Activated naive CD4-positive, alpha-beta T cell (primary cell): ENCODE data around the gene FAM169A.
"Not testable (repeated sequence)": the region's sequence is repeated elsewhere in the genome, so short reads cannot be mapped to it uniquely, and the experiment has no call there.

Experiments
- DNase-seq, 4 experiments: peaks; one replicate each; lab custom pipeline; 2025; lab: John Stamatoyannopoulos, UW

FAM169A gene, protein sequence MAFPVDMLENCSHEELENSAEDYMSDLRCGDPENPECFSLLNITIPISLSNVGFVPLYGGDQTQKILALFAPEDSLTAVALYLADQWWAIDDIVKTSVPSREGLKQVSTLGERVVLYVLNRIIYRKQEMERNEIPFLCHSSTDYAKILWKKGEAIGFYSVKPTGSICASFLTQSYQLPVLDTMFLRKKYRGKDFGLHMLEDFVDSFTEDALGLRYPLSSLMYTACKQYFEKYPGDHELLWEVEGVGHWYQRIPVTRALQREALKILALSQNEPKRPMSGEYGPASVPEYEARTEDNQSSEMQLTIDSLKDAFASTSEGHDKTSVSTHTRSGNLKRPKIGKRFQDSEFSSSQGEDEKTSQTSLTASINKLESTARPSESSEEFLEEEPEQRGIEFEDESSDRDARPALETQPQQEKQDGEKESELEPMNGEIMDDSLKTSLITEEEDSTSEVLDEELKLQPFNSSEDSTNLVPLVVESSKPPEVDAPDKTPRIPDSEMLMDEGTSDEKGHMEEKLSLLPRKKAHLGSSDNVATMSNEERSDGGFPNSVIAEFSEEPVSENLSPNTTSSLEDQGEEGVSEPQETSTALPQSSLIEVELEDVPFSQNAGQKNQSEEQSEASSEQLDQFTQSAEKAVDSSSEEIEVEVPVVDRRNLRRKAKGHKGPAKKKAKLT

DNA sequence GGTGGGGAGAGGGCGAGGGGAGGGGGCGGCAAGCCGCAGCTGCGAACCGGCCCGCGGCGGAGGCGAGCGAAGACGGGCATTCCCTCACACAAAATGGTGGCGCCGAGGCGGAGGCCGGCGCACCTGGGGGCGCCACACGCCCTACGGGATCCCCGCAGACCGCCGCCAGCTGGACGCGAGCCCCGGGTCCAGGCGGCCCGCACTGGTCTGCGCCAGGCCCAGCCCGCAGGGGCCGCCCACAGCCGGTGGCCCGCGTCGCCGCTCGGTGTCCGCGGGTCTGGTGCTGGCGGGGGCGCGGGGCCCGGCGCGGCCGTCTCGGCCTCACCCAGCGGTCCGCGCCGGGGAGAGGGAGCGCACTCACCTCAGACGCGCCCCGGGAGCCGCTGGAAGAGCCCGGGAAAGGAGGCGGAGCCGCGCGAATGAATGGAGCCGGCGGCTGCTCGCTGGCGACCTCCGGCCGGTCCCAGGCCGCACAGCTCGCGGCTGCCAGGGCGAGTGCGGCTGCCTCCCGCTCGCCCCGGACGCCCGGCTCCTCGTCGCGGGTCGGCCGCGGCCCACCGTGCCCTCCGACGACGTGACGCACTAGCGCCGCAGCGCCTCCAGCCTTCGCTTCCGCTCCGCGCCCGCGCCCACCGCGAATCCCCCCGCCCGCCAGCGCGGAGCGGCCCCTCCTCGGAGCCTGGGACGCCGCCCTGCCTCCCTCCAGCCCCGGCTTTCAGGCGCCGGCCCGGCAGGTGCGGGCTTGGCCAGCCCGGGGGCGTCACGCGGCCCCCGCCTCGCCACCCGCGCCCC is at the start of gene FAM169A:
FAM169A (minus strand) TSS at position 584 of the 792 bp plus-strand sequence. CDS start 24,711 bp downstream, outside the sequence.
- peak; percentile 3 to 53 (median 30) for DNase-seq

DNA sequence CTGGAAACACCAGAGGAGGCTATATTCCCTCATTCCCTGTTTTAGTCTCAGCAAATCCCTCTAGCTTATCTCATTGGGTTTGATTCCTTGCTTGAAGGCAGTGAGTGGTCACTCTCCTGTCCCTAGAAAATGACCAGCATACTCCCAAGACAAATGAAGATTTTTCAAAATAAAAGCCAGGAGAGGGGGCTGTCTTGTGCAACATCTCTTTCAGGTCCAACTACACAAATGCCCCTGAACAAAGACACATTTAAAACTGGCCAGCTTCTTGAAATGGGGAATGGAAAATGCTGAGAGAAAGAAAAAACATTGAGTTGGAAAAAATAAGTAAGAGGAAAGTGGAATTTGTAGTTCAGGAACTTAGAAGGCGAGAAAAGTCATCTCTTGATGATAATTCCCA is 49.3 kb upstream of the FAM169A start:
- no peak for DNase-seq

DNA sequence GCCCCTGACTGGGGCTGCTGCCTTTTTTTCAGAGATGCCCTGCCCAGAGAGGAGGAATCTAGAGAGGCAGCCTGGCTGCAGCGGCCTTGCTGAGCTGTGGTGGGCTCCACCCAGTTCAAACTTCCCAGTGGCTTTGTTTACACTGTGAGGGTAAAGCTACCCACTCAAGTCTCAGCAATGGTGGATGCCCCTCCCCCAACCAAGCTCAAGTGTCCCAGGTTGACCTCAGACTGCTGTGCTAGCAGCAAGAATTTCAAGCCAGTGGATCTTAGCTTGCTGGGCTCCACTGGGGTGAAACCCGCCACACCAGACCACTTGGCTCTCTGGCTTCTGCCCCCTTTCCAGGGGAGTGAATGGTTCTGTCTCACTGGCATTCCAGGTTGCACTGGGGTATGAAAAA is 45.2 kb upstream of the FAM169A start:
- DNase-seq: not testable (repeated sequence)

DNA sequence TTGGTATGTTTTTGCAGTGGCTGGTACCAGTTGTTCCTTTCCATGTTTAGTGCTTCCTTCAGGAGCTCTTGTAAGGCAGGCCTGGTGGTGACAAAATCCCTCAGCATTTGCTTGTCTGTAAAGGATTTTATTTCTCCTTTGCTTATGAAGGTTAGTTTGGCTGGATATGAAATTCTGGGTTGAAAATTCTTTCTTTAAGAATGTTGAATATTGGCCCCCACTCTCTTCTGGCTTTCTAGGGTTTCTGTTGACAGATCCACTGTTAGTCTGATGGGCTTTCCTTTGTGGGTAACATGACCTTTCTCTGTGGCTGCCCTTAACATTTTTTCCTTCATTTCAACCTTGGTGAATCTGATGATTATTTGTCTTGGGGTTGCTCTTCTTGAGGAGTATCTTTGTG is 43.7 kb upstream of the FAM169A start:
- DNase-seq: not testable (repeated sequence)

DNA sequence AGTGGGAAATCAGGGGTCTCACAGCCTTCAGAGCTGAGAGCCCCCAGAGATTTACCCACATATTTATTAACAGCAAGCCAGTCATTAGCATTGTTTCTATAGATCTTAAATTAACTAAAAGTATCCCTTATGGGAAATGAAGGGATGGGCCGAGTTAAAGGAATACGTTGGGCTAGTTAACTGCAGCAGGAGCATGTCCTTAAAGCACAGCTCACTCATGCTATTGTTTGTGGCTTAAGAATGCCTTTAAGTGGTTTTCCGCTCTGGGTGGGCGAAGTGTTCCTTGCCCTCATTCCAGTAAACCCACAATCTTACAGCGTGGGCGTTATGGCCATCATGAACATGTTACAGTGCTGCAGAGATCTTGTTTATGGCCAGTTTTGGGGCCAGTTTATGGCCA is 42.0 kb upstream of the FAM169A start:
- not testable (repeated sequence) for DNase-seq

DNA sequence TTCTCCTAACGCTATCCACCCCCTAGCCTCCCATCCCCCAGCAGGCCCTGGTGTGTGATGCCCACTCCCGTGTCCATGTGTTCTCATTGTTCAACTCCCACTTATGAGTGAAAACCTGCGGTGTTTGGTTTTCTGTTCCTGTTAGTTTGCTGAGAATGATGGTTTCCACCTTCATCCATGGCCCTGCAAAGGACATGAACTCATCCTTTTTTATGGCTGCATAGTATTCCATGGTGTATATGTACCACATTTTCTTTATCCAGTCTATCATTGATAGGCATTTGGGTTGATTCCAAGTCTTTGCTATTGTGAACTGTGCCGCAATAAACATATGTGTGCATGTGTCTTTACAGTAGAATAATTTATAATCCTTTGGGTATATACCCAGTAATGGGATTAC is 38.5 kb upstream of the FAM169A start:
- not testable (repeated sequence) for DNase-seq

DNA sequence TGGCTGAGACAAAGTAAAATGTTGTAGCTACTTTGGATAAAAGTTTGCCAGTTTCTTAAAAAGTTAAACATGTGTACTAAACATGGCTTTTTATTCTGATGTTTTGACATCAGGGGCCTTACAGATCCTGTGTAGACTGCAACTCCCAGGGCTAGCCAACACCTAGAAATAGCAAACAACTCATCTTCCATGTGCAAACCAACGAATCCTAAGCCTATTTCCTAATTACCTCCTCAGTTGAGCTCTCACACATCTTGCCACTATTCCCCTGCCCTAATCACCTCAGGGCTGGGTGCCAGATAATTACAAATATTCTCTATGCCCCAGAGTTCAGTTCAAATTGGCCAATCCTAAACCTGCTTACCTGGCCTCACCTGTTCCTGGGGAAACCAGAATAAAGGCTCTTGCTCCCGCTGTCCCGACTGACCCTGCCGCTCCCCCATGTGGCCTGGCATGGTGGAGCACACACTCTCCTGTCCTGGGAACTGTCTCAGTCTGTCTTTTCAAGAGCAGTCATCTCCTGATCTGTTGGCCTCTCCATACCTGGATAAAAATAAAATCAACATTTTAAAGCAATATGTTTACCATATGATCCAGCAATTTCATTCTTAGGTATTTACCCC is 37.1 kb upstream of the FAM169A start:
- peak in 1 of 4 experiments; percentile 11 for DNase-seq

DNA sequence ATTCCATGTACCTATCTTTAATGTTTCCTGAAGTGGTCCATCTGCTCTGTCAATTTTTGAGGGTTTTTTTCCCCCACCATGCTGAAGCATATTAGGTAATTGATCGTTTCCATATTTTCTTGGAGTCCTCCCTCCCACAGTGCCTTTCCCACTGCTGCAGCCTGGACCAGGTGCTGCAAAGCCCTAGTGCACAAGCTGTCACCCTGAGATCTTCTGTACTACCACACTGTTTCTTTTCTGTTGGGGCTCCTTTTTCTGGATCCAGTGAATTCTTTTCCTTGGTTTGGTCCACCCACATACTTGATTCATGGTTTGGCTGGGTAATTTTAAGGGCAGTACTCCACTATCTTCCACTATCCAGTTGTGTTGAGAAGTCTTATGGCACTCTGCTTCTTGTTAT is 30.9 kb upstream of the FAM169A start:
- DNase-seq: no peak

DNA sequence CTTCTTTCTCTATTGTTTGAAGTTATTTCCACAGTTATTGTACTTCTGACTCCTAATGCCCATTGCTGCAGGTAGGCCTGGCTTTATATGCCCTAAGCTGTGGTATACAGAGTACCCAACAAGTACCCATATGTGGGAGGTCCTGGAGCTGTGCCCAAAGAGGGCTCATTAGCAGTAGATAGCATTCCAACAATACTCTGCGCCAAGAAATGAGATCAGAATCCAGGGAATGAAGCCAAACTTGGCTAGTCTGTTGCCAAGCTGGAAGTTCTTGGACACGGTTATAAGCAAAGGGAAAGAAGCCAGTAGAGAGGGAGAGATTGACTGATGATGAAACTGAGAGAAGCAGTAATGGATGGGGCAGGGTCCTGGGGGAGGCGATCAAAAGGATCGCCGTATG is 29.7 kb upstream of the FAM169A start:
- DNase-seq: no peak

DNA sequence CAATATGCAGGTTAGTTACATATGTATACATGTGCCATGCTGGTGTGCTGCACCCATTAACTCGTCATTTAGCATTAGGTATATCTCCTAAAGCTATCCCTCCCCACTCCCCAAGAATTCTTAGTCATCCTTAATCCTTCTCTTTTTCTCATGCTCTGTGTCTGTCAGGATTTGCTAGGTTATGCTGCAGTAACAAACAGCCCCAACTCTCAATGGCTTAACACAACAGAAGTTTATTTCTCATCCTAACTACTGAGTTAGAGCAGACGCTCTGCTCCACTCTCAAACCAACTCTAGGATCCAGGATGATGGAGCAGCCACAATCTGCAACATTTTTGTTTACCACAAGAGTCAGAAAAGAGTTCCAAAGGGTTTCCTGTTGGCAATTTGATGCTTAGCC is 28.2 kb upstream of the FAM169A start:
- DNase-seq: no peak

DNA sequence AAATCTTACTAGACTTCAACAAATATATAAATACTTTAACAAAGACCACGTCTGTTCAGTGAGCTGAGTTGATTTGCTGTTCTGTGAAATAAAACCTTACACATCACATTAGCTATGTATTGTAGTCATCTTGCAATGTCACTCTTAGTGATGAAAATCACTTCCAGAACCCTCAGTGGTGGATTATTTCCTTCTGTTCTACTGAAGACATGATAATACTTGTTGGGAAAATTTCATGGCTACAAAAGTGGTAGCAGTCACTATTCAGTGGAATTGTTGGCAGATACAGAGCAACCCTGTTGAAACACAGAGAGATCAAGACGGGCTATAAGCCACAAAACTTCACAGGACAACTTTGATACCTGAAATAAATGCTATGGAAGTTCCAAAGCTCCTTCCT is 26.7 kb upstream of the FAM169A start:
- DNase-seq: no peak

DNA sequence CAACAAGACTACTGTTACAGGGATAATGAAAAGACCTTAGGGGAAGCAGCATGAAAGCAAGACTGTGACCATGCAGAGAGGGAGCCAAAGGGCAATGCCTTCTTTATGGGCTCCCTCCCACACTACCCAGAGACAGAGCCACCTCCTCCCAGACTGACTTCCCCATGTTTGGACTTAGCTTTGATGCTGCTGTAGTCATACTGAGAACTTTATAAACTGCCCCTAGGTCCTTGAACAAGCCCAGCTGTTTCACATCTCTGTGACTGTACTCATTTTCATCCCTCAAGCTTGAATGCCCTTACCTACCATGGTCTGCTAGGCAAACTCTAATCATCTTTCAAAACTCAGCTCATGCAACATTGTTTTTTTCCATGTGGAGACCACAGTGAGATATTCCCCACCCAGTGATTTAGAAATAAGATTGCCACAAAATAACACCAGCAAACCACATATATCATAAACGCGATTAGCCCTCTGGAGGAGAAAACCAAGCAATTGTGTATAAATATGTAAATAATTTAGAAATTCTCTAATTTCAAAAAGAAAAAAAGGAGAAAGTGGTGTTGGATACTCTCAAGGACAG is 23.4 kb upstream of the FAM169A start:
- no peak for DNase-seq

DNA sequence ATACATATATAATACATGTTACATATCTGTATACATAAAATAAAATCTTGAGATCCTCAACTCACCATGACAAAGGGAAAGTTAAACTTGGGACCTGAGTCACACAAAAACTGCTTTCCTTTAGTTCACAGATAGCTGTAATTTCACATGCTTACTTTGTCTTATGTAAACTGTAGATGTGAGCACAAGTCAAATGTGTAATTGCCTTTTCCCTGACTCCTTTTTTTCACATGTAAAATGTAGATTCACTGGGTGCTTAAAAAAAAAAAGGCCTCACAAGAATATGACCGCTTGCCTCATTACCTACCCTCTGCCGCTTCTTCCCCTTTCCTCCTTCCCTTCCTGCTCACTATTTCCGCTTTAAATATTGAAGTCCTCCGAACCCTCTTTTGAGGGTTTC is 21.9 kb upstream of the FAM169A start:
- DNase-seq: no peak

DNA sequence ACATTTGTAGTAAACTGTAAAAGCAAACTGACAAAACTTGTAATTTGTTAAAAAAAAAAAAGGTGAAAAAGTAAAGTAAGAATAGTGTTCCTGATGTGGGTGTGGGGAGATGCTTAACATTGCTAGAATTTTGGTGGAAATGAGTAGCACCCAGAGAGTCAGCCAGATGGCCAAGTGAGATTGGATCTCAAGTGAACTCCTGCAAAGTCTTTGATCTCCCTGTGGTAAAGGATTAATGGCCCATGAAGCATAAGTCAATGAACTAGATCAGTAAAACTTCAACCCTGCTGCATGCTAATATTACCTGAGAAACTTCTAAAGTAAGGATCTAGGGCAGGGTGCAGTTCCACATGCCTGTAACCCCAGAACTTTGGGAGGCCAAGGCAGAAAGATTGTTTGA is 19.0 kb upstream of the FAM169A start:
- no peak for DNase-seq

DNA sequence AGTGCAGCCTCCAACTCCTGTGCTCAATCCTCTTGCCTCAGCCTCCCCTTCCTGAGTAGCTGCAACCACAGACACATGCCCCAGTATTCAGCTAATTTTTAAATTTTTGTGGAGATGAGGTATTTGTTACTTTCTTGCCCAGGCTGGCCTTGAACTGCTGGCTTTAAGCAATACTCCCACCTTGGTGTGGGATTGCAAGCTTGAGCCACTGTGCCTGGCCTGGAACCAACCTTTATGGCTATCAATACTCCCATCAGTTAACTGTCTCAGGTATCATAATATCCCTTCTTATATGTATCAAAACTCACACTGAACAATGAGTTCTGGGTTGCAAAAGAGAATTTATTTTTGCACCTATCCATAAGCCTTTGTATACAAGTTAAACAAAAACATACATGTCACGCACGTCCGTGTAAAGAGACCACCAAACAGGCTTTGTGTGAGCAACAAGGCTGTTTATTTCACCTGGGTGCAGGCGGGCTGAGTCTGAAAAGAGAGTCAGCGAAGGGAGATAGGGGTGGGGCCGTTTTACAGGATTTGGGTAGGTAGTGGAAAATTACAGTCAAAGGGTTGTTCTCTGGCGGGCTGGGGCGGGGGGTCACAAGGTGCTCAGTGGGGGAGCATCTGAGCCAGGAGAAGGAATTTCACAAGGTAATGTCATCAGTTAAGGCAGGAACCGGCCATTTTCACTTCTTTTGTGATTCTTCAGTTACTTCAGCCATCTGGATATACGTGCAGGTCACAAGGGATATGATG is 16.4 kb upstream of the FAM169A start:
- not testable (repeated sequence) for DNase-seq

DNA sequence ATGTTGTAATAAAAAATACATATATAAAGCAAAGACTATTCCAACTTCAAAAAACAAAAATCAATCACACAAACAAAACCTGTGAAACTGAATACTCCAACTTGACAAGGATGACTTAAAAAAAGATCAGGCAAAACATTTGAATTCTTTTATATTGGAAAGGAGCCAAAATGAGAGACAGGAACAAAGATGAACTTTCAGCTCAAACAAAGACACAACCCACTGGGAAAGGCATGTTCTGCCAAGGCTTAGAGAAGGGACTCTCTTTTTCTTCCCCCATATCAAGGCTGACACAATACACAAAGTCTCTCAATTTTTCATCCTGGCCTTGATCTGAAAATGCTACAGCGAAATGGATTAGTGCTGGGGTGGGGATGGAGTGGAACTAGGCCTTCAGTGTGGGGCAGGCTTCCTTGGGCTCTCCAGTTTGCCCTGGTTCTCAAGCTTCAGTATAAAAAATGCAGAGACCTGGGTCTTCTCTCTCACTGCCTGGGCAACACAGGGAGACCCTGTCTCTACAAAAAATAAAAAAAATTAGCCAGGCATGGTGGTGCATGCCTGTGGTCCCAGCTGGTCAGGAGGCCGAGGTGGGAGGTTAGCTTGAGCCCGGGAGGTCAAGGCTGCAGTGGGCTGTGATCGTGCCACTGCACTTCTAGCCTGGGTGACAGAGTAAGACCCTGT is 11.6 kb upstream of the FAM169A start:
- DNase-seq: no peak

DNA sequence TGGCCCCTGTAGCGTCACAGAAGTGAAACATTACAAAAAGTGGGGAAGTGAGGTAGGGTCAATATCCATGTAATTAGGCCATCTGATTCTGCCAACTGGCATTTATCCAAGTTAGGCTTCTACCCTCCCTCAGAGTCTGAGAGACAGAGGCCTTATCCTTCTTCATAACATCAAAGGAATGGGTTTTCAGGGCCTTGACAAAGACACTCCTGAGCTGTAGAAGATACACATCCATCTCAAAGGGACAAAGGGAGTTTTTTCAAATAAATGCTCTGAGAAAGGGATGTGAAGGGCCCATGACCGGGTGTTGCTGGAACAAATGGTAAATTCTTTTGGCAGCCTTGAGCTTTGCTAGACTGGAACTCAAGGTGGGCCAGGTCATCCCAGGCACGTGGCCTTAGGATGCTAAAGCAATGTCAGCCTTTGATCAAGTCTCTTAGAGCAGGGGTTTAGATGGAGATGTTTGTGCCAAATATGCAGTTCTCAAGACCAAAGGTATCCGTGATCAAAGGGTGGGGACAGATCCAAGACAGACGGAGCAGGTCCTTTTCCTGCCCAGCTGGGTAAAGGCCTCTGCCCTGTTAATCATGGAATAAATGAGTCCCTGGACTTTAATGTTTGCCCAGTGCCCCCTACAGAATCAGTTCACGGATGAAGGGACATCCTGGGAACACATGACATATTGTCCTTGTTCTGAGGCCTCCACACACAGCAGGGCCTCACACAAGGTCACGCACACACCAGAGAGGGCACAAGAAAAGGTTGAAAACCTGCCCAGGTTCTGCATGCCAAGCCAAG is 10.0 kb upstream of the FAM169A start:
- DNase-seq: no peak

DNA sequence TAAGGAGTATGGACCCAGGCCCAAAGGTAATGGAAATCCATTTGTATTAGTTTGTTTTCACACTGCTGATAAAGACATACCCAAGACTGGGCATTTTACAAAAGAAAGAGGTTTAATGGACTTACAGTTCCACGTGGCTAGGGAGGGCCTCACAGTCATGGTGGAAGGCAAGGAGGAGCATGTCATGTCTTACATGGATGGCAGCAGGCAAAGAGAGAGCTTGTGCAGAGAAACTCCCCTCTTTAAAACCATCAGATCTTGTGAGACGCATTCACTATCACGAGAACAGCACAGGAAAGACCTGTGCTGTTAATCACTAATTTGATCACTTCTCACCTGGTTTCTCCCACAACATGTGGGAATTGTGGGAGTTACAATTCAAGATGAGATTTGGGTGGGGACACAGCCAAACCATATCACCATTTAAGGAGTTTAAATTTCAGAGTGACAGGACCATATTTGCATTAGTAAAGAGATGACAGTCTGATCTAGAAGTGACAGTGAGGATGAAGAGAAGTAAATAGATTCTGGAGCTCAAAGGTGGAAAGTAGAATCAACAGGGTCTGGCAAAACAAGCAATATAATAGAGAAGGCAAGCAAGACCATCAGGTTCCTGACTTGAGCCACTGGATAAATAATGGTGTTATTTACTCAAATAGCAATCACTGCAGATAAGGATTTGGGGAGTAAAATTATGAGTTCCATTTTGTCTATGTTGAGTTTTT is 7.5 kb upstream of the FAM169A start:
- no peak for DNase-seq
